ENCODE data around the gene RAPGEF2. TPM values are rescaled to one million over a fixed set of nuclear protein-coding genes. Genes with fewer than 3 reads are reported as not detected.

RAPGEF2 gene
- total RNA-seq, 4 donors from 2014 or later, result 47.2 to 105 (median 50.2) TPM

- no peak for TF ChIP-seq CTCF (IDR thresholded peaks at IDR 0.05)
- no peak for DNase-seq (ENCODE audit: low spot score)
- ATAC-seq (ENCODE audit: low FRiP score), result no peak
Measured at GRCh38 chr4:159326480-159326879, 223.6 kb downstream of the RAPGEF2 start.

GRCh38 chr4:159328766-159329165 lies 225.9 kb downstream of the RAPGEF2 start:
- DNase-seq (ENCODE audit: low spot score) (no peak), ATAC-seq (ENCODE audit: low FRiP score) (no peak)
- TF ChIP-seq CTCF (IDR thresholded peaks at IDR 0.05), result no peak

GRCh38 chr4:159334461-159334860 lies 231.6 kb downstream of the RAPGEF2 start:
- no peak for TF ChIP-seq CTCF (IDR thresholded peaks at IDR 0.05)
- no peak for DNase-seq (ENCODE audit: low spot score)
- no peak for ATAC-seq (ENCODE audit: low FRiP score)

- ATAC-seq (ENCODE audit: low FRiP score), result no peak
- no peak for TF ChIP-seq CTCF (IDR thresholded peaks at IDR 0.05)
- no peak for DNase-seq (ENCODE audit: low spot score)
Measured at GRCh38 chr4:159337041-159337440, 234.2 kb downstream of the RAPGEF2 start.

- no peak for TF ChIP-seq CTCF (IDR thresholded peaks at IDR 0.05)
- no peak for ATAC-seq (ENCODE audit: low FRiP score)
- no peak for DNase-seq (ENCODE audit: low spot score)
Measured at GRCh38 chr4:159341522-159341921, 238.6 kb downstream of the RAPGEF2 start.

- ATAC-seq (ENCODE audit: low FRiP score) (no peak), DNase-seq (ENCODE audit: low spot score) (no peak)
- TF ChIP-seq CTCF (IDR thresholded peaks at IDR 0.05), result no peak
Measured at GRCh38 chr4:159342374-159342773, 239.5 kb downstream of the RAPGEF2 start.

- no peak for TF ChIP-seq CTCF (IDR thresholded peaks at IDR 0.05)
- ATAC-seq (ENCODE audit: low FRiP score) (no peak), DNase-seq (ENCODE audit: low spot score) (no peak)
Measured at GRCh38 chr4:159343116-159343515, 240.2 kb downstream of the RAPGEF2 start.
